WTC11 (cell line): ENCODE measurements around the gene FASN. TPM values are rescaled to one million over a fixed set of nuclear protein-coding genes. Genes with fewer than 3 reads are reported as not detected.

Source experiments
- ATAC-seq: fragments of 200-7000 bp; cut with Tn5 transposase; 2 replicates; pipeline ENCODE4 v1.10.0; 2021; ENCODE audit warnings: mild to moderate bottlenecking, moderate library complexity
- CTCF ChIA-PET: fragments of 300-600 bp; sonication (Branson Sonifier 250); formaldehyde crosslinking; loops from one replicate; lab custom pipeline; 2021; ENCODE audit warnings: antibody characterized with exemption; lab: Charles Lee
- POLR2A ChIA-PET: fragments of 350-600 bp; sonication (Branson Sonifier 250); formaldehyde crosslinking; loops from one replicate; lab custom pipeline; 2021; ENCODE audit warnings: antibody characterized with exemption; lab: Charles Lee
- DNase-seq: peaks from one replicate; pipeline ENCODE4 v3.0.0; 2021; ENCODE audit warnings: low spot score
- H3K27ac Mint-ChIP-seq: 2 replicates; pipeline ENCODE4 v1.8.0; 2021; ENCODE audit warnings: mixed read lengths
- H3K27me3 Mint-ChIP-seq: 2 replicates; pipeline ENCODE4 v1.8.0; 2021; ENCODE audit warnings: low read depth, mild to moderate bottlenecking, moderate library complexity, mixed read lengths
- H3K36me3 Mint-ChIP-seq: 2 replicates; pipeline ENCODE4 v1.8.0; 2021; ENCODE audit warnings: mixed read lengths
- H3K4me1 Mint-ChIP-seq: 2 replicates; pipeline ENCODE4 v1.8.0; 2022; ENCODE audit warnings: mixed read lengths
- H3K4me3 Mint-ChIP-seq: 2 replicates; pipeline ENCODE4 v1.8.0; 2021; ENCODE audit warnings: mild to moderate bottlenecking, moderate library complexity, mixed read lengths
- H3K9me3 Mint-ChIP-seq: 2 replicates; pipeline ENCODE4 v1.8.0; 2021; ENCODE audit warnings: mixed read lengths
- AR ChIP-seq: fragments of 250-450 bp; sonication (Bioruptor Pico); IDR thresholded peaks from 2 replicates; pipeline ENCODE4 v1.9.0; 2021; ENCODE audit warnings: mild to moderate bottlenecking
- ATF1 ChIP-seq: sonication (generic); formaldehyde crosslinking; IDR thresholded peaks from 2 replicates; pipeline ENCODE4 v1.8.1; 2023; ENCODE audit warnings: mild to moderate bottlenecking, moderate library complexity, missing genetic modification reagents
- ATF2 ChIP-seq: sonication (generic); formaldehyde crosslinking; IDR thresholded peaks from 2 replicates; pipeline ENCODE4 v1.8.1; 2022; ENCODE audit warnings: low read depth, missing genetic modification reagents, borderline replicate concordance
- ATF3 ChIP-seq: sonication (generic); formaldehyde crosslinking; conservative IDR thresholded peaks from 2 replicates; pipeline ENCODE4 v1.8.1; 2022; ENCODE audit warnings: mild to moderate bottlenecking, missing genetic modification reagents
- ATF6 ChIP-seq: sonication (generic); formaldehyde crosslinking; IDR thresholded peaks from 2 replicates; pipeline ENCODE4 v1.8.1; 2023; ENCODE audit warnings: mild to moderate bottlenecking, missing genetic modification reagents
- CREM ChIP-seq: sonication (generic); formaldehyde crosslinking; IDR thresholded peaks from 2 replicates; pipeline ENCODE4 v1.8.1; 2022; ENCODE audit warnings: mild to moderate bottlenecking, missing genetic modification reagents, moderate library complexity
- ELF4 ChIP-seq: sonication (generic); formaldehyde crosslinking; IDR thresholded peaks from 2 replicates; pipeline ENCODE4 v1.8.1; 2022; ENCODE audit warnings: low read depth, mild to moderate bottlenecking, moderate library complexity, missing genetic modification reagents
- FOXP1 ChIP-seq: sonication (generic); formaldehyde crosslinking; IDR thresholded peaks from 2 replicates; pipeline ENCODE4 v1.8.0; 2022; ENCODE audit warnings: missing genetic modification reagents, mild to moderate bottlenecking, moderate library complexity, borderline replicate concordance
- FOXP4 ChIP-seq: sonication (generic); formaldehyde crosslinking; IDR thresholded peaks from 2 replicates; pipeline ENCODE4 v1.8.0; 2022; ENCODE audit warnings: mild to moderate bottlenecking, missing genetic modification reagents
- GRHL2 ChIP-seq: fragments of 250-450 bp; sonication (Bioruptor Pico); IDR thresholded peaks from 2 replicates; pipeline ENCODE4 v1.8.0; 2022; ENCODE audit warnings: mild to moderate bottlenecking, moderate library complexity; ENCODE audit not compliant: insufficient replicate concordance, severe bottlenecking
- GTF2I ChIP-seq: fragments of 250-450 bp; sonication (Bioruptor Pico); conservative IDR thresholded peaks from 2 replicates; pipeline ENCODE4 v1.4.0; 2021; ENCODE audit warnings: mild to moderate bottlenecking
- KAT7 ChIP-seq: sonication (generic); formaldehyde crosslinking; IDR thresholded peaks from 2 replicates; pipeline ENCODE4 v1.8.1; 2023; ENCODE audit warnings: missing genetic modification reagents, mild to moderate bottlenecking, borderline replicate concordance
- NR3C1 ChIP-seq: sonication (generic); formaldehyde crosslinking; conservative IDR thresholded peaks from 2 replicates; pipeline ENCODE4 v1.8.1; 2023; ENCODE audit warnings: low read depth, mild to moderate bottlenecking, missing genetic modification reagents
- RORB ChIP-seq: fragments of 250-450 bp; sonication (Bioruptor Pico); IDR thresholded peaks from 2 replicates; pipeline ENCODE4 v1.9.0; 2021; ENCODE audit warnings: mild to moderate bottlenecking
- SOX15 ChIP-seq: fragments of 250-450 bp; sonication (Bioruptor Pico); IDR thresholded peaks from 2 replicates; pipeline ENCODE4 v1.9.0; 2021; ENCODE audit warnings: mild to moderate bottlenecking
- SP1 ChIP-seq: sonication (generic); formaldehyde crosslinking; conservative IDR thresholded peaks from 2 replicates; pipeline ENCODE4 v1.8.1; 2022; ENCODE audit warnings: missing genetic modification reagents
- USF1 ChIP-seq: sonication (generic); formaldehyde crosslinking; IDR thresholded peaks from 2 replicates; pipeline ENCODE4 v1.8.0; 2022; ENCODE audit warnings: mild to moderate bottlenecking, missing genetic modification reagents
- USF2 ChIP-seq: sonication (generic); formaldehyde crosslinking; IDR thresholded peaks from 2 replicates; pipeline ENCODE4 v1.8.1; 2023; ENCODE audit warnings: mild to moderate bottlenecking, missing genetic modification reagents, moderate library complexity
- ZNF219 ChIP-seq: sonication (generic); formaldehyde crosslinking; IDR thresholded peaks from 2 replicates; pipeline ENCODE4 v1.8.0; 2023; ENCODE audit warnings: missing genetic modification reagents, mild to moderate bottlenecking, borderline replicate concordance
- ZNF232 ChIP-seq: sonication (generic); formaldehyde crosslinking; IDR thresholded peaks from 2 replicates; pipeline ENCODE4 v1.8.0; 2022; ENCODE audit warnings: mild to moderate bottlenecking, missing genetic modification reagents
- ZNF263 ChIP-seq: sonication (generic); formaldehyde crosslinking; IDR thresholded peaks from 2 replicates; pipeline ENCODE4 v1.8.1; 2022; ENCODE audit warnings: low read depth, mild to moderate bottlenecking, moderate library complexity, missing genetic modification reagents
- ZNF317 ChIP-seq: sonication (generic); formaldehyde crosslinking; IDR thresholded peaks from 2 replicates; pipeline ENCODE4 v1.8.1; 2023; ENCODE audit warnings: low read depth, mild to moderate bottlenecking, moderate library complexity, missing genetic modification reagents, borderline replicate concordance
- ZNF425 ChIP-seq: fragments of 250-450 bp; sonication (Bioruptor Pico); conservative IDR thresholded peaks from 2 replicates; pipeline ENCODE4 v1.9.0; 2021; ENCODE audit warnings: mild to moderate bottlenecking
- total RNA-seq: library from RNA; stranded (reverse); gene quantifications from 3 replicates; pipeline ENCODE4 v1.2.3, GENCODE V29; 2021

Gene FASN
- total RNA-seq, 1 experiment from 2014 or later: 742 TPM

GRCh38 chr17:82037889-82038195 is 60.2 kb downstream of the FASN start (continued):
- TF ChIP-seq NR3C1 (no peak), FOXP4 (no peak), GTF2I (no peak)

GRCh38 chr17:82037092-82037888 is 60.7 kb downstream of the FASN start, which contains the start of gene DCXR:
DCXR (minus strand) TSS chr17:82037697; CDS start chr17:82037682, 15 bp downstream.
- H3K27ac Mint-ChIP-seq: peak within 1 kb of the TSS; percentile 95
- H3K36me3 Mint-ChIP-seq: 0 out of 2 replicates have a peak, but pooled peaks cover 6% of the 10 kb centered on the region
- ChIA-PET POLR2A (interaction anchor here (0.5 to 1.4 kb wide), 13 partner anchors 11 to 450 kb away, joined by 3 to 11 read pairs (median 5); partner anchors contain the start of genes ARL16, ASPSCR1, CENPX and FASN), CTCF (interaction anchor here (0.6 to 2.0 kb wide), 50 partner anchors 8 to 436 kb away, joined by 3 to 31 read pairs (median 4); partner anchors contain the start of genes ASPSCR1, CENPX, FASN and GPS1)
- ATAC-seq: peak; percentile 90
- H3K9me3 Mint-ChIP-seq: no peaks in the 10 kb centered on the region
- peak within 1 kb of the TSS; percentile 75 for H3K4me3 Mint-ChIP-seq
- DNase-seq: peak; percentile 99
- H3K27me3 Mint-ChIP-seq: peaks cover 10% of the 10 kb centered on the region
- H3K4me1 Mint-ChIP-seq: peaks cover 33% of the 10 kb centered on the region
- TF ChIP-seq ATF6 (CRISPR knock-in tag) (no peak), ZNF317 (CRISPR knock-in tag) (no peak), USF1 (CRISPR knock-in tag) (no peak), FOXP1 (CRISPR knock-in tag) (no peak), GRHL2 (no peak), SOX15 (CRISPR knock-in tag) (no peak), ZNF232 (CRISPR knock-in tag) (no peak), ATF3 (CRISPR knock-in tag) (no peak), ATF1 (CRISPR knock-in tag) (no peak), RORB (CRISPR knock-in tag) (no peak), ATF2 (no peak), ZNF219 (CRISPR knock-in tag) (no peak), ELF4 (no peak), AR (CRISPR knock-in tag) (no peak), SP1 (peak; percentile 94), ZNF425 (CRISPR knock-in tag) (no peak), USF2 (CRISPR knock-in tag) (peak; percentile 12; the same call in 1 of the 2 replicates), ZNF263 (CRISPR knock-in tag) (no peak), CREM (CRISPR knock-in tag) (0 out of 2 replicates have a peak, but pooled peaks have one; percentile 43), KAT7 (no peak)
